ENCODE measurements around the gene TAF9B.
"Not testable (repeated sequence)": the region's sequence is repeated elsewhere in the genome, so short reads cannot be mapped to it uniquely, and the experiment has no call there.

TAF9B gene

DNA sequence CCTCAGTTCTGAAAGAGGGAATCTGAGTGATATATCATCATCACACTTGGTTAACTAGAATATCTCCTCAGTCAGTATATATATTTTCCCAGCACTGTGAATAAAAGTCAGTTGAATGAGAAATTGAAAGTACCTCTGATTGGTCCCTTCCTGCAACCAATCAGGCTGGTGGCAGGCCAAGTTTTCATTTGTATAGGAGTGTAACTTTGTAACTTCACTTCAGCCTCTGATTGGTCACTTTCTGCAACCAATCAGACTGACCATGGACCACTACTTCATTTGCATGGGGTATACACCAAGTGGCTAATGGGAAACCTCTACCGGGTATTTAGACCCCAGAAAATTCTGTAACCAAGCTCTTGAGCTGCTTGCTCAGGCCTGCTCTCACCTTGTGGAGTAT, 37.4 kb downstream of the TAF9B start:
- H3K9me3 ChIP-seq (ENCODE audit: insufficient read depth, low read length) = no peaks in the 10 kb centered on the region
- peaks cover 31% of the 10 kb centered on the region for H3K79me2 ChIP-seq (ENCODE audit: low read length)
- H3K36me3 ChIP-seq (replicated peaks; ENCODE audit: low read depth, low read length) = peaks cover 27% of the 10 kb centered on the region
- H3K27me3 ChIP-seq (ENCODE audit: low read depth, low read length) = no peaks in the 10 kb centered on the region
- H3K4me1 ChIP-seq (ENCODE audit: low read length) = peaks cover 40% of the 10 kb centered on the region
- no peak overlapping the region for H3K9ac ChIP-seq (ENCODE audit: low read length)
- peaks cover 23% of the 10 kb centered on the region for H4K20me1 ChIP-seq (ENCODE audit: insufficient read depth, low read length)
- 0 out of 2 replicates have a peak overlapping the region, but pooled peaks have one; percentile 2 for H3K4me2 ChIP-seq (ENCODE audit: low read length)
- no peak overlapping the region for H3K4me3 ChIP-seq (ENCODE audit: low read length)
- no peak overlapping the region for H3K27ac ChIP-seq (ENCODE audit: low read length)
- no peak overlapping the region; the same call in 1 of the 2 replicates for H2AFZ ChIP-seq (ENCODE audit: low read depth, low read length)
- TF ChIP-seq EZH2phosphoT487 (IDR thresholded peaks at IDR 0.05; ENCODE audit: low read depth) = no peak
- no peak for TF ChIP-seq CTCF (IDR thresholded peaks at IDR 0.05; ENCODE audit: low read depth, low read length)

DNA sequence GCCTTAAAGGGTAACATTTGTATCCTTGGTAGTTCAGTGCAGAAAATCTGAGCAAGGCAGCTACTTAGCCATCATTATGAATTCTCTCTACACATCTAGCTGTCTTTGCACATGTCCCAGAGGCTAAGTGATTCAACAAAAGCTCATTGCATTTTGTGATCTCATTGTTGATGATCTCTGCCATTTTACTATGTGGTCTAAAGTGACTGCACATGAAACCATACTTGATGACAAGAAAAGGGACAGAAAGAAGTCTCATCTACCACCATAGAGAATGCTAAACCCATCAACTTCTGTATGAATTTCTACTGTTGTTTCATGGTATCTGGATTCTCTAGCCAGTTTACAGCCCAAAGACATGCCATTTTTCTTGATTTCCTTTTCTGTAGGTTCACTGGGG, 41.3 kb downstream of the TAF9B start:
- Histone ChIP-seq H3K4me1 (ENCODE audit: low read length) (peaks cover 20% of the 10 kb centered on the region), H4K20me1 (ENCODE audit: insufficient read depth, low read length) (no peaks in the 10 kb centered on the region), H3K4me3 (ENCODE audit: low read length) (no peak overlapping the region), H3K9me3 (ENCODE audit: insufficient read depth, low read length) (no peaks in the 10 kb centered on the region), H3K27ac (ENCODE audit: low read length) (no peak overlapping the region), H2AFZ (ENCODE audit: low read depth, low read length) (no peak overlapping the region), H3K9ac (ENCODE audit: low read length) (no peak overlapping the region), H3K27me3 (ENCODE audit: low read depth, low read length) (no peaks in the 10 kb centered on the region), H3K36me3 (replicated peaks; ENCODE audit: low read depth, low read length) (no peaks in the 10 kb centered on the region), H3K4me2 (ENCODE audit: low read length) (no peak overlapping the region), H3K79me2 (ENCODE audit: low read length) (no peaks in the 10 kb centered on the region)
- TF ChIP-seq EZH2phosphoT487 (IDR thresholded peaks at IDR 0.05; ENCODE audit: low read depth) = no peak
- TF ChIP-seq CTCF (IDR thresholded peaks at IDR 0.05; ENCODE audit: low read depth, low read length) = no peak

GRCh38 chrX:78092296-78092695, 47.2 kb downstream of the TAF9B start:
- Histone ChIP-seq H2AFZ (ENCODE audit: low read depth, low read length) (peak overlapping the region; percentile 91), H4K20me1 (ENCODE audit: insufficient read depth, low read length) (no peaks in the 10 kb centered on the region), H3K27ac (ENCODE audit: low read length) (no peak overlapping the region), H3K9ac (ENCODE audit: low read length) (no peak overlapping the region; the same call in 1 of the 2 replicates), H3K9me3 (ENCODE audit: insufficient read depth, low read length) (no peaks in the 10 kb centered on the region), H3K79me2 (ENCODE audit: low read length) (no peaks in the 10 kb centered on the region), H3K4me3 (ENCODE audit: low read length) (peak overlapping the region; percentile 50; the same call in 1 of the 2 replicates), H3K4me2 (ENCODE audit: low read length) (peak overlapping the region; percentile 70), H3K36me3 (replicated peaks; ENCODE audit: low read depth, low read length) (no peaks in the 10 kb centered on the region), H3K27me3 (ENCODE audit: low read depth, low read length) (no peaks in the 10 kb centered on the region), H3K4me1 (ENCODE audit: low read length) (peaks cover 10% of the 10 kb centered on the region)
- TF ChIP-seq CTCF (IDR thresholded peaks at IDR 0.05; ENCODE audit: low read depth, low read length) (peak; percentile 72), EZH2phosphoT487 (IDR thresholded peaks at IDR 0.05; ENCODE audit: low read depth) (no peak)

- not testable (repeated sequence) for H3K4me3 ChIP-seq (ENCODE audit: low read length); H3K9me3 ChIP-seq (ENCODE audit: insufficient read depth, low read length); H3K4me2 ChIP-seq (ENCODE audit: low read length); H3K36me3 ChIP-seq (replicated peaks; ENCODE audit: low read depth, low read length); H2AFZ ChIP-seq (ENCODE audit: low read depth, low read length); H3K4me1 ChIP-seq (ENCODE audit: low read length); H3K27me3 ChIP-seq (ENCODE audit: low read depth, low read length); H3K9ac ChIP-seq (ENCODE audit: low read length); H3K27ac ChIP-seq (ENCODE audit: low read length); H4K20me1 ChIP-seq (ENCODE audit: insufficient read depth, low read length); H3K79me2 ChIP-seq (ENCODE audit: low read length)
Measured at GRCh38 chrX:78081413-78081812, 58.0 kb downstream of the TAF9B start.
